B cell (primary cell): ENCODE measurements around the gene ZNF518B. TPM values are rescaled to one million over a fixed set of nuclear protein-coding genes. Genes with fewer than 3 reads are reported as not detected.

ENCODE experiments used
- ATAC-seq: fragments of 200-7000 bp; cut with Tn5 transposase; one replicate; pipeline ENCODE4 v1.10.0; 2021; ENCODE audit warnings: low read depth, mild to moderate bottlenecking, moderate number of reproducible peaks, moderate library complexity
- CTCF ChIA-PET: fragments of 350-600 bp; sonication (Branson Sonifier 250); formaldehyde crosslinking; loops from one replicate; lab custom pipeline; 2021; ENCODE audit warnings: antibody characterized with exemption, inconsistent platforms; lab: Charles Lee
- POLR2A ChIA-PET: fragments of 350-600 bp; sonication (Branson Sonifier 250); formaldehyde crosslinking; loops from one replicate; lab custom pipeline; 2021; ENCODE audit warnings: antibody characterized with exemption; lab: Charles Lee
- DNase-seq: peaks from one replicate; pipeline ENCODE4 v3.0.0; 2013
- H2AFZ ChIP-seq: 2 replicates; pipeline ENCODE4 v1.6.1; 2012; ENCODE audit warnings: mild to moderate bottlenecking, low read depth, low read length; ENCODE audit not compliant: insufficient read depth, poor library complexity, severe bottlenecking
- H3K27ac ChIP-seq, 2 donors: 1 replicate in 1 of 2; 2 replicates in 1 of 2; pipeline ENCODE4 v1.5.1; 2012 to 2013; ENCODE audit warnings: low read length in 2 of 2, mild to moderate bottlenecking in 2 of 2, moderate library complexity in 1 of 2
- H3K27me3 ChIP-seq, 4 experiments: fragments of 200-600 bp in 1 of 4; sonication (generic) in 1 of 4; replicated peaks in 1 of 4; 1 replicate in 2 of 4; 2 replicates in 2 of 4; pipeline versions ENCODE4 v1.6.1 to v1.7.0; 2013 to 2016; ENCODE audit warnings: low read length in 3 of 4, mild to moderate bottlenecking in 2 of 4, mixed read lengths in 1 of 4, moderate library complexity in 1 of 4; ENCODE audit not compliant: insufficient read depth in 4 of 4, control insufficient read depth in 3 of 4; ENCODE audit errors: control extremely low read depth in 1 of 4
- H3K36me3 ChIP-seq, 2 experiments: replicated peaks in 1 of 2; 1 replicate in 1 of 2; 2 replicates in 1 of 2; pipeline versions ENCODE4 v1.6.1 to v1.7.1; 2013; ENCODE audit warnings: low read length in 1 of 2; ENCODE audit not compliant: insufficient read depth in 2 of 2, control insufficient read depth in 1 of 2; ENCODE audit errors: control extremely low read depth in 1 of 2, extremely low read depth in 1 of 2
- H3K4me1 ChIP-seq, 2 donors: fragments of 200-600 bp in 1 of 2; sonication (generic) in 1 of 2; 1 replicate in 1 of 2; 2 replicates in 1 of 2; pipeline versions ENCODE4 v1.5.1 to v1.6.1; 2013 to 2017; ENCODE audit warnings: low read length in 2 of 2; ENCODE audit not compliant: control insufficient read depth in 2 of 2, insufficient read depth in 2 of 2
- H3K4me2 ChIP-seq: replicated peaks from 2 replicates; pipeline ENCODE3; 2012; ENCODE audit warnings: mild to moderate bottlenecking, low read depth, low read length; ENCODE audit not compliant: poor library complexity, severe bottlenecking
- H3K4me3 ChIP-seq, 5 experiments: fragments of 200-600 bp in 1 of 5; sonication (generic) in 1 of 5; 1 replicate in 3 of 5; 2 replicates in 2 of 5; pipeline versions ENCODE4 v1.5.1 to v1.7.0; 2011 to 2016; ENCODE audit warnings: low read length in 4 of 5, mild to moderate bottlenecking in 4 of 5, low read depth in 2 of 5, control low read depth in 1 of 5, moderate library complexity in 1 of 5; ENCODE audit not compliant: insufficient read depth in 1 of 5; ENCODE audit errors: control extremely low read depth in 1 of 5, extremely low read depth in 1 of 5
- H3K79me2 ChIP-seq: fragments of 200-600 bp; sonication (generic); one replicate; pipeline ENCODE4 v1.6.0; 2016; ENCODE audit warnings: low read length; ENCODE audit not compliant: control insufficient read depth, insufficient read depth
- H3K9ac ChIP-seq: fragments of 200-600 bp; sonication (generic); 2 replicates; pipeline ENCODE4 v1.6.1; 2017; ENCODE audit warnings: mild to moderate bottlenecking, low read length, moderate library complexity
- H3K9me3 ChIP-seq, 3 donors: one replicate each; pipeline versions ENCODE4 v1.6.1 to v1.7.1; 2013; ENCODE audit warnings: low read length in 2 of 3; ENCODE audit not compliant: control insufficient read depth in 2 of 3, insufficient read depth in 1 of 3; ENCODE audit errors: control extremely low read depth in 1 of 3
- H4K20me1 ChIP-seq: 2 replicates; pipeline ENCODE4 v1.6.0; 2012; ENCODE audit warnings: mild to moderate bottlenecking, low read length; ENCODE audit not compliant: insufficient read depth, control insufficient read depth, poor library complexity, severe bottlenecking
- H3K27ac Mint-ChIP-seq: one replicate; pipeline ENCODE4 v1.8.0; 2021; ENCODE audit warnings: mixed read lengths
- H3K27me3 Mint-ChIP-seq: one replicate; pipeline ENCODE4 v1.8.0; 2021; ENCODE audit warnings: mixed read lengths
- H3K4me1 Mint-ChIP-seq: one replicate; pipeline ENCODE4 v1.8.0; 2021; ENCODE audit warnings: mixed read lengths
- H3K4me3 Mint-ChIP-seq: one replicate; pipeline ENCODE4 v1.8.0; 2021; ENCODE audit warnings: mixed read lengths
- H3K9me3 Mint-ChIP-seq: one replicate; pipeline ENCODE4 v1.8.0; 2022; ENCODE audit warnings: mixed read lengths; ENCODE audit not compliant: insufficient read depth
- EZH2 ChIP-seq: IDR thresholded peaks from 2 replicates; pipeline ENCODE4 v1.6.1; 2012; ENCODE audit warnings: borderline replicate concordance, low read depth, mild to moderate bottlenecking, moderate library complexity, low read length; ENCODE audit not compliant: insufficient read depth, poor library complexity, severe bottlenecking
- WGBS: methylation state at CpG from one replicate; pipeline ENCODE4 v1.1.5; 2013; ENCODE audit warnings: missing lambda C conversion rate; ENCODE audit not compliant: insufficient coverage; 5-methylcytosine and 5-hydroxymethylcytosine counted together
- intact Hi-C: fragments of 100-400 bp; cut with micrococcal nuclease; formaldehyde crosslinking; loops from one replicate; pipeline ENCODE4 v1.10.0; 2022
- polyA plus RNA-seq: library from polyadenylated mRNA; depleted of rRNA; stranded (reverse); fragments of >200 nt; gene quantifications from 2 replicates; pipeline ENCODE4 v1.2.3, GENCODE V29; 2012
- total RNA-seq, 2 donors: library from RNA; stranded (reverse); fragments of 120-200 nt in 1 of 2; gene quantifications; 1 replicate in 1 of 2; 2 replicates in 1 of 2; pipeline versions ENCODE4 v1.2.3 to v1.2.4, GENCODE V29; 2013 to 2022
- TF ChIP-seq, protein P1 (sequence below): fragments of 200-600 bp; IDR thresholded peaks from one replicate; pipeline ENCODE4 v1.8.0; 2022; ENCODE audit warnings: antibody characterized with exemption, mild to moderate bottlenecking

Gene ZNF518B
- total and polyA plus RNA-seq, 2 donors (not counting 1 experiment from before 2014, with no cell fraction given) = 9.1 to 39.8 TPM

DNA sequence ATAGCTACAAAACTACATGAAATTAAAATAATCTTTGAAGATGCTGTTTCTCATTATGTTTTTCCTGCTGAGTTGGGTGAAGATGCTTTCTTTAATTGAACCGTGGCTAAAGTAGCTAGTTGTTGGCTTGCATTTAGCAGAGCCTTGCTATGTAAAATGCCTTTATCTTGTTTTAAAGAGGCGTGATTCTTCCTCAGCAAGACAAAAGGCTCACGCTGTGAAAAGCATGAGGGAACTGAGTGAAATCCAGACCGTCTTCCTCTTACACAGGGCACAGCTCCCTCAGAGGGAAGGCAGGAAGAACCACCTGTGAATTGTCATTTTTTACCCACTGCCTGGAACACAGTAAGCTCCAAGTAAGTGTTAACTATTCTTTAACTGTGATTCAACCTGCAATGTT, 39.0 kb upstream of the ZNF518B start:
- intact Hi-C loops = no loop called here
- ChIA-PET CTCF (no interaction called here), POLR2A (no interaction called here)
- DNase-seq = no peak
- TF ChIP-seq, protein P1, sequence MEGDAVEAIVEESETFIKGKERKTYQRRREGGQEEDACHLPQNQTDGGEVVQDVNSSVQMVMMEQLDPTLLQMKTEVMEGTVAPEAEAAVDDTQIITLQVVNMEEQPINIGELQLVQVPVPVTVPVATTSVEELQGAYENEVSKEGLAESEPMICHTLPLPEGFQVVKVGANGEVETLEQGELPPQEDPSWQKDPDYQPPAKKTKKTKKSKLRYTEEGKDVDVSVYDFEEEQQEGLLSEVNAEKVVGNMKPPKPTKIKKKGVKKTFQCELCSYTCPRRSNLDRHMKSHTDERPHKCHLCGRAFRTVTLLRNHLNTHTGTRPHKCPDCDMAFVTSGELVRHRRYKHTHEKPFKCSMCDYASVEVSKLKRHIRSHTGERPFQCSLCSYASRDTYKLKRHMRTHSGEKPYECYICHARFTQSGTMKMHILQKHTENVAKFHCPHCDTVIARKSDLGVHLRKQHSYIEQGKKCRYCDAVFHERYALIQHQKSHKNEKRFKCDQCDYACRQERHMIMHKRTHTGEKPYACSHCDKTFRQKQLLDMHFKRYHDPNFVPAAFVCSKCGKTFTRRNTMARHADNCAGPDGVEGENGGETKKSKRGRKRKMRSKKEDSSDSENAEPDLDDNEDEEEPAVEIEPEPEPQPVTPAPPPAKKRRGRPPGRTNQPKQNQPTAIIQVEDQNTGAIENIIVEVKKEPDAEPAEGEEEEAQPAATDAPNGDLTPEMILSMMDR = no peak
- TF ChIP-seq EZH2 = no peak
- Histone ChIP-seq H3K27ac (no peak overlapping the region), H3K4me3 (no peak overlapping the region), H4K20me1 (no peaks in the 10 kb centered on the region), H3K27me3 (no peaks in the 10 kb centered on the region), H2AFZ (no peak overlapping the region), H3K9me3 (no peaks in the 10 kb centered on the region), H3K79me2 (no peaks in the 10 kb centered on the region), H3K4me2 (no peak overlapping the region), H3K9ac (no peak overlapping the region), H3K36me3 (no peaks in the 10 kb centered on the region), H3K4me1 (no peaks in the 10 kb centered on the region)
- no peak for ATAC-seq
- Mint-ChIP-seq H3K27ac (no peak overlapping the region), H3K4me1 (no peaks in the 10 kb centered on the region), H3K4me3 (no peak overlapping the region), H3K9me3 (no peaks in the 10 kb centered on the region), H3K27me3 (peaks cover 19% of the 10 kb centered on the region)
- WGBS = 87% methylated on average over 4 of the region's 4 CpGs

DNA sequence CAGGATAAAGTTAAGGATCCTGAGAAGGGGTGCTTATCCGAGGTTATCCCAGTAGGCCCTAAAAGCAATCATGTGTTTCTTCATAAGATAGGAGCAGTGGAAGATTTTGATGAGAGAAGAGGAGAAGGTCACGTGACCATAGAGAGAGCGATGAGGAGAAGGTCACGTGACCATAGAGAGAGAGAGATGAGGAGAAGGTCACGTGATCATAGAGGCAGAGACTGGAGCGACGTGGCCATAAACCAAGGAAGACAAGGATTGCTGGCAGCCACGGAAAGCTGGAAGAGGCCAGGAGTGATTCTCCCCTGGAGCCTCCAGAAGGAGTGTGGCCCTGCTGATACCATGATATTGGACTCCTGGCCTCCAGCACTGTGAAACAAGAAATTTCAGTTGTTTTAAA, 38.4 kb upstream of the ZNF518B start:
- ATAC-seq (no peak), DNase-seq (no peak)
- Mint-ChIP-seq H3K9me3 (no peaks in the 10 kb centered on the region), H3K4me3 (no peak overlapping the region), H3K27ac (no peak overlapping the region), H3K4me1 (no peaks in the 10 kb centered on the region), H3K27me3 (peaks cover 16% of the 10 kb centered on the region)
- Histone ChIP-seq H2AFZ (no peak overlapping the region), H3K9ac (no peak overlapping the region), H3K9me3 (no peaks in the 10 kb centered on the region), H3K4me3 (no peak overlapping the region), H3K4me2 (no peak overlapping the region), H3K4me1 (no peaks in the 10 kb centered on the region), H3K79me2 (no peaks in the 10 kb centered on the region), H3K27me3 (no peaks in the 10 kb centered on the region), H4K20me1 (no peaks in the 10 kb centered on the region), H3K36me3 (no peaks in the 10 kb centered on the region), H3K27ac (no peak overlapping the region)
- WGBS = 91% methylated on average over 8 of the region's 8 CpGs
- ChIA-PET CTCF (no interaction called here), POLR2A (no interaction called here)
- intact Hi-C loops = no loop called here
- no peak for TF ChIP-seq EZH2
- TF ChIP-seq, protein P1 = no peak
